CD8-positive, alpha-beta memory T cell (primary cell): ENCODE results near the gene GASK1A. TPM values are rescaled to one million over a fixed set of nuclear protein-coding genes. Genes with fewer than 3 reads are reported as not detected.

ENCODE experiments used
- CTCF ChIA-PET: fragments of 350-600 bp; sonication (Branson Sonifier 250); formaldehyde crosslinking; loops from one replicate; lab custom pipeline; 2021; ENCODE audit warnings: antibody characterized with exemption; lab: Charles Lee
- POLR2A ChIA-PET: fragments of 350-600 bp; sonication (Branson Sonifier 250); formaldehyde crosslinking; loops from one replicate; lab custom pipeline; 2021; ENCODE audit warnings: antibody characterized with exemption; lab: Charles Lee
- DNase-seq, 5 donors: peaks; one replicate each; pipeline versions ENCODE4 v3.0.0 to v3.0.0-alpha.2; 2020 to 2022; ENCODE audit warnings: mixed read lengths in 1 of 5
- H3K27ac ChIP-seq: one replicate; pipeline ENCODE4 v1.7.0; 2013; ENCODE audit warnings: low read depth, mild to moderate bottlenecking, low read length, moderate library complexity
- H3K27me3 ChIP-seq: 2 replicates; pipeline ENCODE4 v1.7.0; 2013; ENCODE audit warnings: low read length, mild to moderate bottlenecking; ENCODE audit not compliant: insufficient read depth, poor library complexity, severe bottlenecking
- H3K36me3 ChIP-seq: 2 replicates; pipeline ENCODE4 v1.7.0; 2013; ENCODE audit warnings: mild to moderate bottlenecking, low read length, moderate library complexity; ENCODE audit not compliant: insufficient read depth
- H3K4me1 ChIP-seq: 2 replicates; pipeline ENCODE4 v1.7.0; 2013; ENCODE audit warnings: mild to moderate bottlenecking, low read length, moderate library complexity; ENCODE audit not compliant: insufficient read depth
- H3K4me3 ChIP-seq: 2 replicates; pipeline ENCODE4 v1.7.0; 2013; ENCODE audit warnings: mild to moderate bottlenecking, low read length
- H3K9me3 ChIP-seq: 2 replicates; pipeline ENCODE4 v1.7.0; 2013; ENCODE audit warnings: mild to moderate bottlenecking, low read length
- H3K27ac Mint-ChIP-seq, 8 donors: one replicate each; pipeline ENCODE4 v1.8.0; 2020 to 2021; ENCODE audit warnings: mixed read lengths in 8 of 8, mild to moderate bottlenecking in 6 of 8, inconsistent platforms in 3 of 8, moderate library complexity in 3 of 8
- H3K27me3 Mint-ChIP-seq, 2 donors: one replicate each; pipeline ENCODE4 v1.8.0; 2020 to 2021; ENCODE audit warnings: mixed read lengths in 2 of 2, mild to moderate bottlenecking in 1 of 2, moderate library complexity in 1 of 2
- H3K36me3 Mint-ChIP-seq, 3 donors: one replicate each; pipeline ENCODE4 v1.8.0; 2020 to 2021; ENCODE audit warnings: mixed read lengths in 3 of 3, inconsistent platforms in 1 of 3, mild to moderate bottlenecking in 1 of 3
- H3K4me1 Mint-ChIP-seq, 3 donors: one replicate each; pipeline ENCODE4 v1.8.0; 2020 to 2021; ENCODE audit warnings: mixed read lengths in 3 of 3, inconsistent platforms in 1 of 3, mild to moderate bottlenecking in 1 of 3
- H3K4me3 Mint-ChIP-seq, 7 donors: one replicate each; pipeline ENCODE4 v1.8.0; 2020 to 2021; ENCODE audit warnings: mixed read lengths in 7 of 7, mild to moderate bottlenecking in 6 of 7, moderate library complexity in 4 of 7, inconsistent platforms in 2 of 7
- H3K9me3 Mint-ChIP-seq, 5 donors: one replicate each; pipeline ENCODE4 v1.8.0; 2020 to 2022; ENCODE audit warnings: mixed read lengths in 5 of 5, mild to moderate bottlenecking in 3 of 5, moderate library complexity in 2 of 5, inconsistent platforms in 1 of 5
- polyA plus RNA-seq: library from polyadenylated mRNA; unstranded; fragments of 300-500 nt; fragmentation: Illumina TruSeq; gene quantifications from one replicate; pipeline ENCODE4 v1.2.3, GENCODE V29; 2021
- total RNA-seq, 2 experiments: library from RNA; stranded (reverse); gene quantifications; one replicate each; pipeline ENCODE4 v1.2.3, GENCODE V29; 2021

GASK1A gene
- total and polyA plus RNA-seq, 3 experiments from 2014 or later = not detected

DNA sequence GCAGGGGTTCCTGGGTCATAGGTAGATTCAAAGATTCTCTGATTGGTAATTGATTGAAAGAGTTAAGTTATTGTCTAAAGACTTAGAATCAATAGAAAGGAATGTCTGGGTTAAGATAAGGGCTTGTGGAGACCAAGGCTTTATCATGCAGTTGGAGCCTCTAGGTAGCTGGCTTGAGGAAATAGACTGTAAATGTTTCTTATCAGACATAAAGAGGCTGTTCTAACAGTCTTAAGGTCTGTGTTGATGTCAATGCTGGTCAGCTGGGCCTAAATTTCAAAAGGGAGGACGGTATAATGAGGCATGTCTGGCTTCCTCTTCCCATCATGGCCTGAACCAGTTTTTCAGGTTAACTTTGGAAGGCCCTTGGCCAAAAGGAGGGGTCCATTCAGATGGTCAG, 48.9 kb downstream of the GASK1A start:
- Mint-ChIP-seq H3K9me3 (peaks cover 0 to 2% (median 0%) of the 10 kb centered on the region in 5 donors), H3K27me3 (peaks cover 0 to 1% of the 10 kb centered on the region in 2 donors), H3K4me3 (no peak overlapping the region), H3K27ac (no peak overlapping the region), H3K4me1 (peaks cover 35 to 40% (median 36%) of the 10 kb centered on the region in 3 donors), H3K36me3 (peaks cover 0 to 2% (median 0%) of the 10 kb centered on the region in 3 donors)
- POLR2A ChIA-PET = no interaction called here
- DNase-seq = no peak
- Histone ChIP-seq H3K36me3 (no peaks in the 10 kb centered on the region), H3K9me3 (no peaks in the 10 kb centered on the region), H3K27me3 (no peaks in the 10 kb centered on the region), H3K4me3 (no peak overlapping the region), H3K27ac (no peak overlapping the region), H3K4me1 (peaks cover 32% of the 10 kb centered on the region)
- CTCF ChIA-PET = no interaction called here

DNA sequence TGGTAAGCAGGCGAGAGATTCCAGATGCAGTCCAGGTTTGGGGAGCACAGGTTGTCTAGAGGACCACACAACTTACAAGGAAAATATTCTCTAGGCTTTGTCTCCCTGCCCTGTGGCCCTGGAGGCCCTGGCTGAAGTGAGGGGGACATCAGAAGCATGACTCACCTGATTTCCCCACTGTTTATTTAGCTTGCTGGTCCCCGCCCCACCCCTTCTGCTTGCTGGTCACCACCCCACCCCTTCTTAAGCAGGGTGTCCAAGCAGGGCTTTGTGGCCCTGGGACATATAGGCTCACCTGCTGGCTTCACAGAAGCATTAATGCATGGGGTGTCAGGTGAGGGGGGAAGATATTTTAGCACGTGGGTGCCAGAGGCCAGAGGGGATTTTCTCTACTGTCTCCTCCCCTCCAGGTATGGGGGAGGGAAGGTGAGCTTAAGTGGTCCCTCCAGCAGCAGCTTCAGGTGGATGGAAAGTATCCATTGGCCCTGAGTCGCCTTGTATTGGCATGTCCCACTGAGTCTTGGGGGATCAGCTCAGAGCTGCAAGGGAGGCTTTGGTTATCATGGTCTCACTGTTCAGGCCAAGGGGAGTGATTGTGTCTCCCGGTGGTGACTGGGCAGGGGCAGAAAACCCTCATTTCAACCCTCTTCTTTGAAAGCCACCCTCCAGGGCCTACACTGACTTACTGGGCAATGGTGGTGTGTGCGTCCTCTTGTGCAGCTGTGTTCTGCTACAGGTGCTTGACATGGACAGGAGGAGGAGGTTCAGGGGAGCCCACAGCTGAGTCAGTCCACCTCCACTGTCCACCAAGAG, 49.8 kb downstream of the GASK1A start:
- peaks cover 0 to 2% (median 0%) of the 10 kb centered on the region in 3 donors for H3K36me3 Mint-ChIP-seq
- H3K27ac Mint-ChIP-seq = no peak overlapping the region
- no peaks in the 10 kb centered on the region for H3K9me3 ChIP-seq
- H3K36me3 ChIP-seq = no peaks in the 10 kb centered on the region
- peaks cover 0 to 2% (median 0%) of the 10 kb centered on the region in 5 donors for H3K9me3 Mint-ChIP-seq
- POLR2A ChIA-PET = no interaction called here
- peaks cover 0 to 1% of the 10 kb centered on the region in 2 donors for H3K27me3 Mint-ChIP-seq
- H3K27ac ChIP-seq = no peak overlapping the region
- H3K4me3 Mint-ChIP-seq = no peak overlapping the region
- no peak overlapping the region for H3K4me3 ChIP-seq
- no peaks in the 10 kb centered on the region for H3K27me3 ChIP-seq
- CTCF ChIA-PET = no interaction called here
- H3K4me1 ChIP-seq = peaks cover 23% of the 10 kb centered on the region
- DNase-seq = no peak
- H3K4me1 Mint-ChIP-seq = peaks cover 26 to 31% (median 27%) of the 10 kb centered on the region in 3 donors

DNA sequence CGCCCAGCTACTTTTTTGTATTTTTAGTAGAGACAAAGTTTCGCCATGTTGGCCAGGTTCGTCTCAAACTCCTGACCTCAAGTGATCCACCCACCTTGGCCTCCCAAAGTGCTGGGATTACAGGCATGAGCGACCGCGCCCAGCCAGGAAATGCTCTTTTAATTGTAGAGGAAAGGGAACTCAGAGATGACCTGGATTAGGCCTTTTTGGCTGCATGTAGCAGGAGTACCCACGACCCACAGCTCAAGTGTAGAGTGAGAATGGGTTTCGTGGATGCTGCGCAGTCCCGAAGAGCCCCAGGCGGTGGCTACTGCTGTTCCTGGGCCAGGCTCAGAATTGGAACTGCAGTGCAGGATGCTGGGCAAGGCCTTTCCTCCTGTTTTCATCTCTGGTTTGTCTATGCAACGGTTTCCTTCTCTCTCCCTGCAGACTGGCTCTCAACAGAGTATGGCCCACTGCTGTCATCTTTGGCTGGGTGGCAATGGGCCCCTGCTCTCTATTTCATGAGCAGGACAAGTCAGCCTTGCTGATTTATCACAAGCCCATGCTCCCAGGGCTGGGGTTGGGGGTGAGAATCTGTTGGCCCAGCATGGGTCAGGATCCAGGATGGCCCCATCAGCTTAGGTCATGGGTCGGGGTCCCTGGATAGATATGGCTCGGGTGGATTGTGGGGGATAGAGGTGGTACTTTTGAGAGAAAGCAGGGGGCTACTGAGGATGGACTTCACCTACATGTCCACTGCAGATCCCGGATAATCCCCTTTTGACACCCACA, 51.2 kb downstream of the GASK1A start:
- Histone ChIP-seq H3K9me3 (no peaks in the 10 kb centered on the region), H3K27ac (no peak overlapping the region), H3K36me3 (no peaks in the 10 kb centered on the region), H3K4me3 (no peak overlapping the region), H3K27me3 (no peaks in the 10 kb centered on the region), H3K4me1 (peaks cover 10% of the 10 kb centered on the region)
- Mint-ChIP-seq H3K9me3 (peaks cover 0 to 2% (median 0%) of the 10 kb centered on the region in 5 donors), H3K4me1 (peaks cover 12 to 16% (median 12%) of the 10 kb centered on the region in 3 donors), H3K4me3 (no peak overlapping the region), H3K27ac (peak overlapping the region in 1 of 8 donors; percentile 32), H3K27me3 (peaks cover 0 to 1% of the 10 kb centered on the region in 2 donors), H3K36me3 (no peaks in the 10 kb centered on the region)
- ChIA-PET CTCF (no interaction called here), POLR2A (no interaction called here)
- DNase-seq = no peak

DNA sequence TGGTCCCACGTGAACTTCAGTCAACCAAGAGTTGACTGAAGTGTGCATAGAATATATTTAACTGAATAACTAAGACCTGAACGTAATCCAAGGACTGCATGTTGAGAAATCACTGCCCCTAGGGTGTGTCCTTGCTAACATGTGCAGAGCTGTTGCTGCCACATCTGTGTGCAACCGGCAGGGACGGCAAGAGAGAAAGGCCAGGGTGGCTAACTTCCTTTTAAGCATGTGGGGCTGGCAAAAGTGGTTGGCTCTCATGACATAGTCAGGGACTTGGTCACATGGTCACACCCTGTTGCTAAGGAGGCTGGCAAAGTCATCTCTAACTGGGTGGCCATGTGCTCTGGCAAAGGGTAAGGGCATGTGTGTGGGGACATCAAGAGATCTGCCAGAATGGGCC, 52.4 kb downstream of the GASK1A start:
- ChIA-PET CTCF (no interaction called here), POLR2A (no interaction called here)
- Mint-ChIP-seq H3K4me1 (peaks cover 7 to 10% (median 10%) of the 10 kb centered on the region in 3 donors), H3K27ac (peak overlapping the region in 1 of 8 donors; percentile 26), H3K4me3 (no peak overlapping the region), H3K36me3 (no peaks in the 10 kb centered on the region), H3K9me3 (peaks cover 0 to 2% (median 0%) of the 10 kb centered on the region in 5 donors), H3K27me3 (peaks cover 0 to under 1% of the 10 kb centered on the region in 2 donors)
- Histone ChIP-seq H3K36me3 (no peaks in the 10 kb centered on the region), H3K27me3 (no peaks in the 10 kb centered on the region), H3K4me3 (no peak overlapping the region), H3K27ac (no peak overlapping the region), H3K4me1 (peaks cover 2% of the 10 kb centered on the region), H3K9me3 (no peaks in the 10 kb centered on the region)
- no peak for DNase-seq

DNA sequence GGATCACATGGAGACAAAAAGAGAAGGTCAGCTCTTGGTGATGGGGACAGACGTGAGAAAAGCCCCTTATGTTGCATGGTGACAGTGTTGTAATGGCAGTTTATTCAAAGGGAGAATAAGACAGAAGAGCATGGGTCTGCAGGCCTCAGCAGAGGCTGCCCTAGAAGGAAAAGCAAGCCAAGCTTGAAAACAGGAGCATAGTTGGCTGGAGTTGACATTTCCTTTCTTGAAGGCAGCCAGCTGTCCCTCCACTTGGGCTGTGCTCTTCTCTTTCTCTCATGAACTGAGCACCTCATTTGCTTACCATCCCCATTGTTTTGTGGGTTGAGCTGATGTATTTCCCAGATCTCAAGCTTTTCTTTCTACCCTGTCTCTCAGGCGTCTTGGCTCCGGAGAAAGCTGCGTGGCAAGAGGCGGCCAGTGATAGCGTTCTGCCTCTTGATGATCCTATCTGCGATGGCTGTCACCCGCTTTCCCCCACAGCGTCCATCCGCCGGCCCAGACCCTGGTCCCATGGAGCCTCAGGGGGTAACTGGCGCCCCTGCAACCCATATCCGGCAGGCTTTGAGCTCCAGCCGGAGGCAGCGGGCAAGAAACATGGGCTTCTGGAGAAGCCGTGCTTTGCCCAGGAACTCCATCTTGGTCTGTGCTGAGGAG, 52.9 kb downstream of the GASK1A start:
- H3K4me1 Mint-ChIP-seq = peaks cover 10 to 15% (median 14%) of the 10 kb centered on the region in 3 donors
- H3K36me3 ChIP-seq = no peaks in the 10 kb centered on the region
- no peaks in the 10 kb centered on the region for H3K9me3 ChIP-seq
- ChIA-PET POLR2A (no interaction called here), CTCF (interaction anchor here (0.8 kb wide), 1 partner anchor 8 kb away, joined by 3 read pairs; no protein-coding TSS in a partner anchor)
- no peaks in the 10 kb centered on the region for H3K36me3 Mint-ChIP-seq
- no peaks in the 10 kb centered on the region for H3K27me3 ChIP-seq
- H3K4me1 ChIP-seq = peaks cover 7% of the 10 kb centered on the region
- H3K27ac ChIP-seq = no peak overlapping the region
- no peak overlapping the region for H3K4me3 Mint-ChIP-seq
- H3K4me3 ChIP-seq = no peak overlapping the region
- peaks cover 0 to 2% (median 0%) of the 10 kb centered on the region in 5 donors for H3K9me3 Mint-ChIP-seq
- peak overlapping the region in 2 of 8 donors; percentile 12 to 26 for H3K27ac Mint-ChIP-seq
- no peak for DNase-seq
- no peaks in the 10 kb centered on the region for H3K27me3 Mint-ChIP-seq

DNA sequence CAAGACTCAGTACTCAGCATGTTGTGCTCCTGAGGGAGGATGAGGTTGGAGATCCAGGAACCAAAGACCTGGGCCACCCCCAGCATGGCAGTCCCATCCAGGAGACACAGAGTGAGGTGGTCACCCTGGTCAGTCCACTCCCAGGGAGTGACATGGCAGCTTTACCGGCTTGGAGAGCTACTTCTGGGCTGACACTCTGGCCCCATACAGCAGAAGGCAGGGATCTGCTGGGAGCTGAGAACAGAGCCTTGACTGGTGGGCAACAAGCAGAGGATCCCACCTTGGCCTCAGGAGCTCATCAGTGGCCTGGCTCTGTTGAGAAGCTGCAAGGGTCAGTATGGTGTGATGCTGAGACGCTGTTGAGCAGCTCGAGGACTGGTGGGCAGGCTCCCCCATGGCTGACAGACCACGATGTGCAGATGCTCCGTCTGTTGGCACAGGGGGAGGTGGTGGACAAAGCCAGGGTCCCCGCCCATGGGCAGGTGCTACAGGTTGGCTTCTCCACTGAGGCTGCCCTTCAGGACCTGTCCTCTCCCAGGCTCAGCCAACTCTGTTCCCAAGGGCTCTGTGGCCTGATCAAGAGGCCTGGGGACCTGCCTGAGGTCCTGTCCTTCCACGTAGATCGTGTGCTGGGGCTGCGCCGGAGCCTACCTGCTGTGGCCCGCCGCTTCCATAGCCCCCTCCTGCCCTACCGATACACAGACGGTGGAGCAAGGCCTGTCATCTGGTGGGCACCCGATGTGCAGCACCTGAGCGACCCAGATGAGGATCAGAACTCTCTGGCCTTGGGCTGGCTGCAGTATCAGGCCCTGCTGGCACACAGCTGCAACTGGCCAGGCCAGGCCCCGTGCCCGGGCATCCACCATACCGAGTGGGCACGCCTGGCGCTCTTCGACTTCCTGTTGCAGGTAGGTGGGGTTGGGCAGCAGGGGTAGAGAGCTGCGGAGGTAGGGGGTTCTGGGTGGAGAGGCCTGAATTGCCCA, 53.8 kb downstream of the GASK1A start:
- H3K27me3 Mint-ChIP-seq = no peaks in the 10 kb centered on the region
- no peaks in the 10 kb centered on the region for H3K36me3 ChIP-seq
- DNase-seq = no peak
- CTCF ChIA-PET = interaction anchor here (0.8 kb wide), 1 partner anchor 9 kb away, joined by 3 read pairs; no protein-coding TSS in a partner anchor
- H3K27me3 ChIP-seq = no peaks in the 10 kb centered on the region
- peaks cover 17 to 23% (median 21%) of the 10 kb centered on the region in 3 donors for H3K4me1 Mint-ChIP-seq
- no peak overlapping the region for H3K4me3 ChIP-seq
- H3K4me3 Mint-ChIP-seq = no peak overlapping the region
- peaks cover 0 to 2% (median 0%) of the 10 kb centered on the region in 5 donors for H3K9me3 Mint-ChIP-seq
- peaks cover 13% of the 10 kb centered on the region for H3K4me1 ChIP-seq
- no peak overlapping the region for H3K27ac Mint-ChIP-seq
- no peaks in the 10 kb centered on the region for H3K36me3 Mint-ChIP-seq
- POLR2A ChIA-PET = no interaction called here
- no peak overlapping the region for H3K27ac ChIP-seq
- no peaks in the 10 kb centered on the region for H3K9me3 ChIP-seq

DNA sequence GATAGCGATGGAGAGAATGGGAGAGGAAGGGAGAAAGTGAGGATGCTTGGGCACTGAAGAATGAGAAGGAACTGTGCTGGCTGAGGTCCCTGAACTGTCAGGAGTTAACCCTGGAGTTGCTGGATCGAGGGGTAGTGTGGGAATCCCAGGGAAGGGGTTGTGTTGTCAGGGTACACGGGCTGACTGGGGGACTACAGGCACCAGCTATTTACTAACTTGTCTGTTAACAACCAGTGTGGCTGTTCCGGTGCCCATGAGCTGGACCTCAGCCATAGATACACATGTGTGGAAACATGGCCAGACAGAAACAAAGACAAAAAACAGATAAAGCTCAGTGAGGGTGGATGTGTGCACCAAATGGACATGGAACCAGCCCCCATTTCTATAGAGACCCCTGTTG, 55.1 kb downstream of the GASK1A start:
- peaks cover 16% of the 10 kb centered on the region for H3K4me1 ChIP-seq
- no peak overlapping the region for H3K27ac ChIP-seq
- no peaks in the 10 kb centered on the region for H3K36me3 ChIP-seq
- DNase-seq = no peak
- ChIA-PET CTCF (no interaction called here), POLR2A (no interaction called here)
- no peak overlapping the region for H3K4me3 ChIP-seq
- no peaks in the 10 kb centered on the region for H3K36me3 Mint-ChIP-seq
- peaks cover 0 to 2% (median 0%) of the 10 kb centered on the region in 5 donors for H3K9me3 Mint-ChIP-seq
- peaks cover 29 to 34% (median 30%) of the 10 kb centered on the region in 3 donors for H3K4me1 Mint-ChIP-seq
- H3K27me3 ChIP-seq = no peaks in the 10 kb centered on the region
- peak overlapping the region in 1 of 8 donors; percentile 6 for H3K27ac Mint-ChIP-seq
- H3K27me3 Mint-ChIP-seq = no peaks in the 10 kb centered on the region
- H3K9me3 ChIP-seq = no peaks in the 10 kb centered on the region
- H3K4me3 Mint-ChIP-seq = no peak overlapping the region
